ENCODE results near the gene LRRFIP1. TPM values are rescaled to one million over a fixed set of nuclear protein-coding genes. Genes with fewer than 3 reads are reported as not detected.
A peak's percentile ranks its signal among the peaks of the same experiment; 100 is the strongest.

The LRRFIP1 gene
- total and polyA plus RNA-seq, 2 of the 13 experiments (the other 11 are each of a cell fraction or from before 2014, with no cell fraction given), result 15.9 to 40.5 TPM

DNA sequence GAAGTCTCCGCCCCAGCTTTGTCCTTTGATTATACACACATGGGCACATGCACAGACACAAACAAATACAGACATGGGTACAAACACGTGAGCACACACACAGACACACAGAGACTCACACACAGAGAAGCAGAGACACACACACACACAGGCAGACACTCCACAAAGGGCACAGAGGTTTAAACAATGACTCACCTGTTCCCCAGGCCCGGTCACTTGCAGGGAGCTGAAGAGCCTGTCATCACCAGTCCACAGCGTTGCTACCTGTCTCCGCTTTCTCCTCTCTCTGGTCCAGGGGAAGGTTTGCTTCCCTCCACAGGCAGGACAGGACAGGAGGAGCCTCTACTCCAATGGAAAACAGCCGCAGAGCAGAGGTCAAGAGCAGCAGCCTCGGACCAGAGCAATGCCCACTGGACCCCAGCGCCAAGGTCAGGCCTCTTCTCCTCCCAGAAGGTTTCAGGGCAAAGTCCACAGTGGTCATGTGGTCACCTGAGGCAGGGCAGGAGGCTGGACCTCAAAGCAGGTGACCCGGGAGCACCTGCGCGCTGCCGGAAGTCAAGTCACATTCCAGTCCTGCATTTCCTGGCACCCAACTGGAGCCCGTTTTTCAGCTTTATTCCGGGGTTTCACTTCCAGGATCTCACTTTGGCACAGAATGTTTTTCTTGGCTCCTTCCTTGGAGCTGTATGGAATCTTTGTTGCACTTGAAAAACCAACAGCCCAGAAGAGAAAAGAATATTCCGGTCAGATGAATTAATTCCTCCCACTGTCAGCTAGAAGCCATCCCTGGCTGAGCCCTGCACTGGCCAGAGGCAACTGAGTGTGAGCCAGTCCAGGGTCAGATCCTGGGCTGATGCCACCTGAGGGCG, 36.9 kb upstream of the LRRFIP1 start, which contains the start of gene RAB17 (continued):
- TF ChIP-seq KDM5A (IDR thresholded peaks at IDR 0.05; ENCODE audit: borderline replicate concordance, low read length) (peak; percentile 36; the same call in 1 of the 2 replicates), NAIF1 (CRISPR knock-in tag; IDR thresholded peaks at IDR 0.05; ENCODE audit: borderline replicate concordance) (peak; percentile 76; the same call in 1 of the 2 replicates), ZFP1 (CRISPR knock-in tag; IDR thresholded peaks at IDR 0.05) (peak; percentile 36; the same call in 1 of the 2 replicates), HIVEP1 (CRISPR knock-in tag; IDR thresholded peaks at IDR 0.05) (peak; percentile 98), CENPBD1 (CRISPR knock-in tag; IDR thresholded peaks at IDR 0.05; ENCODE audit: borderline replicate concordance, low read depth) (no peak), ZNF766 (CRISPR knock-in tag; IDR thresholded peaks at IDR 0.05; ENCODE audit: borderline replicate concordance) (peak; percentile 87), CENPX (CRISPR knock-in tag; IDR thresholded peaks at IDR 0.05) (no peak), REPIN1 (CRISPR knock-in tag; IDR thresholded peaks at IDR 0.05; ENCODE audit: borderline replicate concordance, low read depth) (peak; percentile 97), PATZ1 (CRISPR knock-in tag; IDR thresholded peaks at IDR 0.05) (peak; percentile 69), ZNF691 (CRISPR knock-in tag; IDR thresholded peaks at IDR 0.05; ENCODE audit: borderline replicate concordance, low read depth) (peak; percentile 86; the same call in 1 of the 2 replicates), KLF15 (CRISPR knock-in tag; IDR thresholded peaks at IDR 0.05; ENCODE audit: borderline replicate concordance) (peak; percentile 88; the same call in 1 of the 2 replicates), ZNF280B (CRISPR knock-in tag; IDR thresholded peaks at IDR 0.05; ENCODE audit: borderline replicate concordance) (peak; percentile 83; the same call in 1 of the 2 replicates), SNAPC2 (CRISPR knock-in tag; IDR thresholded peaks at IDR 0.05) (peak; percentile 75; the same call in 1 of the 2 replicates)
- TF ChIP-seq, protein P1, sequence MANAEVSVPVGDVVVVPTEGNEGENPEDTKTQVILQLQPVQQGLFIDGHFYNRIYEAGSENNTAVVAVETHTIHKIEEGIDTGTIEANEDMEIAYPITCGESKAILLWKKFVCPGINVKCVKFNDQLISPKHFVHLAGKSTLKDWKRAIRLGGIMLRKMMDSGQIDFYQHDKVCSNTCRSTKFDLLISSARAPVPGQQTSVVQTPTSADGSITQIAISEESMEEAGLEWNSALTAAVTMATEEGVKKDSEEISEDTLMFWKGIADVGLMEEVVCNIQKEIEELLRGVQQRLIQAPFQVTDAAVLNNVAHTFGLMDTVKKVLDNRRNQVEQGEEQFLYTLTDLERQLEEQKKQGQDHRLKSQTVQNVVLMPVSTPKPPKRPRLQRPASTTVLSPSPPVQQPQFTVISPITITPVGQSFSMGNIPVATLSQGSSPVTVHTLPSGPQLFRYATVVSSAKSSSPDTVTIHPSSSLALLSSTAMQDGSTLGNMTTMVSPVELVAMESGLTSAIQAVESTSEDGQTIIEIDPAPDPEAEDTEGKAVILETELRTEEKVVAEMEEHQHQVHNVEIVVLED (CRISPR knock-in tag; IDR thresholded peaks at IDR 0.05; ENCODE audit: borderline replicate concordance), result peak; percentile 79; the same call in 1 of the 2 replicates
- TF ChIP-seq, protein P2, sequence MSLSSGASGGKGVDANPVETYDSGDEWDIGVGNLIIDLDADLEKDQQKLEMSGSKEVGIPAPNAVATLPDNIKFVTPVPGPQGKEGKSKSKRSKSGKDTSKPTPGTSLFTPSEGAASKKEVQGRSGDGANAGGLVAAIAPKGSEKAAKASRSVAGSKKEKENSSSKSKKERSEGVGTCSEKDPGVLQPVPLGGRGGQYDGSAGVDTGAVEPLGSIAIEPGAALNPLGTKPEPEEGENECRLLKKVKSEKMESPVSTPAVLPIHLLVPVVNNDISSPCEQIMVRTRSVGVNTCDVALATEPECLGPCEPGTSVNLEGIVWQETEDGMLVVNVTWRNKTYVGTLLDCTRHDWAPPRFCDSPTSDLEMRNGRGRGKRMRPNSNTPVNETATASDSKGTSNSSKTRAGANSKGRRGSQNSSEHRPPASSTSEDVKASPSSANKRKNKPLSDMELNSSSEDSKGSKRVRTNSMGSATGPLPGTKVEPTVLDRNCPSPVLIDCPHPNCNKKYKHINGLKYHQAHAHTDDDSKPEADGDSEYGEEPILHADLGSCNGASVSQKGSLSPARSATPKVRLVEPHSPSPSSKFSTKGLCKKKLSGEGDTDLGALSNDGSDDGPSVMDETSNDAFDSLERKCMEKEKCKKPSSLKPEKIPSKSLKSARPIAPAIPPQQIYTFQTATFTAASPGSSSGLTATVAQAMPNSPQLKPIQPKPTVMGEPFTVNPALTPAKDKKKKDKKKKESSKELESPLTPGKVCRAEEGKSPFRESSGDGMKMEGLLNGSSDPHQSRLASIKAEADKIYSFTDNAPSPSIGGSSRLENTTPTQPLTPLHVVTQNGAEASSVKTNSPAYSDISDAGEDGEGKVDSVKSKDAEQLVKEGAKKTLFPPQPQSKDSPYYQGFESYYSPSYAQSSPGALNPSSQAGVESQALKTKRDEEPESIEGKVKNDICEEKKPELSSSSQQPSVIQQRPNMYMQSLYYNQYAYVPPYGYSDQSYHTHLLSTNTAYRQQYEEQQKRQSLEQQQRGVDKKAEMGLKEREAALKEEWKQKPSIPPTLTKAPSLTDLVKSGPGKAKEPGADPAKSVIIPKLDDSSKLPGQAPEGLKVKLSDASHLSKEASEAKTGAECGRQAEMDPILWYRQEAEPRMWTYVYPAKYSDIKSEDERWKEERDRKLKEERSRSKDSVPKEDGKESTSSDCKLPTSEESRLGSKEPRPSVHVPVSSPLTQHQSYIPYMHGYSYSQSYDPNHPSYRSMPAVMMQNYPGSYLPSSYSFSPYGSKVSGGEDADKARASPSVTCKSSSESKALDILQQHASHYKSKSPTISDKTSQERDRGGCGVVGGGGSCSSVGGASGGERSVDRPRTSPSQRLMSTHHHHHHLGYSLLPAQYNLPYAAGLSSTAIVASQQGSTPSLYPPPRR (CRISPR knock-in tag; IDR thresholded peaks at IDR 0.05; ENCODE audit: borderline replicate concordance), result peak; percentile 93

All from HepG2 (cell line).